HEK293 (cell line): ENCODE results near the gene NDUFA3.

Source experiments
- CTCF ChIP-seq: fragments of 450-650 bp; formaldehyde crosslinking; IDR thresholded peaks from 2 replicates; pipeline ENCODE4 v1.5.1; 2016; ENCODE audit warnings: missing biosample characterization, missing genetic modification characterization
- HOXA7 ChIP-seq: sonication (generic); formaldehyde crosslinking; IDR thresholded peaks from 2 replicates; pipeline ENCODE4 v1.8.1; 2022; ENCODE audit warnings: missing genetic modification reagents, borderline replicate concordance
- KLF10 ChIP-seq: fragments of 450-650 bp; IDR thresholded peaks from 2 replicates; pipeline ENCODE4 v1.5.1; 2018; ENCODE audit warnings: missing biosample characterization, mild to moderate bottlenecking, missing genetic modification characterization
- ZNF366 ChIP-seq: fragments of 450-650 bp; formaldehyde crosslinking; conservative IDR thresholded peaks from 2 replicates; pipeline ENCODE4 v1.5.1; 2016; ENCODE audit warnings: missing biosample characterization, missing genetic modification characterization

- no peak for TF ChIP-seq CTCF
- no peak for TF ChIP-seq HOXA7 (CRISPR knock-in tag)
- TF ChIP-seq KLF10 (tag by site-specific recombination) = no peak
- no peak for TF ChIP-seq ZNF366 (tag by site-specific recombination)
Observed at GRCh38 chr19:54151362-54152035, 48.8 kb downstream of the NDUFA3 start.
